ENCODE measurements around the gene NEO1.

NEO1 gene

DNA sequence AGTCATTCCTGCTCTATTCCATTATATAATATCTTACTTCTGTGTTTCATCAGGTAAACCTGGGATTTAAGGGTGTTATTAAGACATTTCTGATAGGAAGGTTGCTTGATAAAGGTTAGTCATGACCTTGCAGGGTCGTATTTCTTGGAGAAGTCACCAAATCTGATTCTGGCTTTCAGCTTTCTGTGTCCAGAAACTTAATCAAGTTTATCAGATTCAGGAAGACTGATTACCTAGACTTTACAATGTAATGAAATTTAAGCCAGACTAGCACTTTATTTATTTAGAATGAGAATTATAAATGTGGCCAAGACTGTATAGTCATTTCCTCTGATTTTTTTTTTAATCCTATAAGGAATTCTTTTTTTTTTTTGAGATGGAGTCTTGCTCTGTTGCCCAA lies 81.9 kb downstream of the NEO1 start:
- no peak overlapping the region for H2AFZ ChIP-seq (ENCODE audit: low read depth, low read length)
- TF ChIP-seq, protein P1, sequence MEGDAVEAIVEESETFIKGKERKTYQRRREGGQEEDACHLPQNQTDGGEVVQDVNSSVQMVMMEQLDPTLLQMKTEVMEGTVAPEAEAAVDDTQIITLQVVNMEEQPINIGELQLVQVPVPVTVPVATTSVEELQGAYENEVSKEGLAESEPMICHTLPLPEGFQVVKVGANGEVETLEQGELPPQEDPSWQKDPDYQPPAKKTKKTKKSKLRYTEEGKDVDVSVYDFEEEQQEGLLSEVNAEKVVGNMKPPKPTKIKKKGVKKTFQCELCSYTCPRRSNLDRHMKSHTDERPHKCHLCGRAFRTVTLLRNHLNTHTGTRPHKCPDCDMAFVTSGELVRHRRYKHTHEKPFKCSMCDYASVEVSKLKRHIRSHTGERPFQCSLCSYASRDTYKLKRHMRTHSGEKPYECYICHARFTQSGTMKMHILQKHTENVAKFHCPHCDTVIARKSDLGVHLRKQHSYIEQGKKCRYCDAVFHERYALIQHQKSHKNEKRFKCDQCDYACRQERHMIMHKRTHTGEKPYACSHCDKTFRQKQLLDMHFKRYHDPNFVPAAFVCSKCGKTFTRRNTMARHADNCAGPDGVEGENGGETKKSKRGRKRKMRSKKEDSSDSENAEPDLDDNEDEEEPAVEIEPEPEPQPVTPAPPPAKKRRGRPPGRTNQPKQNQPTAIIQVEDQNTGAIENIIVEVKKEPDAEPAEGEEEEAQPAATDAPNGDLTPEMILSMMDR (IDR thresholded peaks at IDR 0.05; ENCODE audit: borderline replicate concordance, extremely low read depth, low read length, poor library complexity, severe bottlenecking): no peak
- TF ChIP-seq EZH2 (IDR thresholded peaks at IDR 0.05; ENCODE audit: borderline replicate concordance, low read depth, low read length, severe bottlenecking): no peak
- H3K4me2 ChIP-seq (ENCODE audit: insufficient read depth, low read length): no peak overlapping the region
- no peak overlapping the region for H3K27ac ChIP-seq (ENCODE audit: low read length)
- H3K9me3 ChIP-seq (ENCODE audit: insufficient read depth, low read length, severe bottlenecking): no peaks in the 10 kb centered on the region
- no peak for DNase-seq
- H3K27me3 ChIP-seq (ENCODE audit: insufficient read depth, low read length, poor library complexity): no peaks in the 10 kb centered on the region
- H3K79me2 ChIP-seq (ENCODE audit: insufficient read depth, low read length): no peaks in the 10 kb centered on the region
- no peaks in the 10 kb centered on the region for H4K20me1 ChIP-seq (ENCODE audit: insufficient read depth, low read length)
- no peak overlapping the region for H3K4me3 ChIP-seq (ENCODE audit: low read depth in 1 of 2, low read length in 2 of 2)
- H3K36me3 ChIP-seq (ENCODE audit: insufficient read depth, low read length): no peaks in the 10 kb centered on the region
- H3K4me1 ChIP-seq (ENCODE audit: insufficient read depth, low read length): no peaks in the 10 kb centered on the region
- no peak for ATAC-seq (ENCODE audit: insufficient read depth, low read depth)
- H3K9ac ChIP-seq (ENCODE audit: low read depth, low read length): no peak overlapping the region

DNA sequence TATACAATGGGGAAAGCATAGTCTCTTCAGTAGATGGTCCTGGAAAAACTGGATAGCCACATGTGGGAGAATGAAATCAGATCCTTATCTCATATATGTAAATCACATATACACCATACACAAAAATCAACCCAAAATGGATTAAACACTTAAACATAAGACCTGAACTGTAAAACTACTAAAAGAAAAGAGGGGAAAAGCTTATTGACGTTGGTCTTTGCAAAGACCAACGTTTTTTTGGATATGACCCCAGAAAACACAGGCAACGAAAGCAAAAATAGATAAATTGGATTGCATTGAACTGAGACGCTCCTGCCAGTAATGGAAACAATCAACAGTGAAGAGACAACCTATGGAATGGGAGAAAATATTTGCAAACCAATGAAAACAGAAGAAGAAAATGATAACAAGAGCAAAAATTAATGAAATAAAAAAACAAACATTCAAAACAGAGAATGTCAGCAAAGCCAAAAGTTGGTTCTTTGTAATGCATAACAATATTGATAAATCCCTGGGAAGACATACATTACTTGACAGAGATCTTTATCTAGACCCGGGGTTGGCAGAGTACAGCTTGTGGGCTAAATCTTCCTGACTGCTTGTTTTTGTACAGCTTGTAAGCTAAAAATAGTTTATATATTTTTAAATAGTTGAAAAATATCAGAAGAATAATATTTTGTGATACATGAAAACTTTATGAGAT lies 86.9 kb downstream of the NEO1 start:
- TF ChIP-seq EZH2 (IDR thresholded peaks at IDR 0.05; ENCODE audit: borderline replicate concordance, low read depth, low read length, severe bottlenecking): no peak
- TF ChIP-seq, protein P1 (IDR thresholded peaks at IDR 0.05; ENCODE audit: borderline replicate concordance, extremely low read depth, low read length, poor library complexity, severe bottlenecking): no peak
- ATAC-seq (ENCODE audit: insufficient read depth, low read depth): no peak

DNA sequence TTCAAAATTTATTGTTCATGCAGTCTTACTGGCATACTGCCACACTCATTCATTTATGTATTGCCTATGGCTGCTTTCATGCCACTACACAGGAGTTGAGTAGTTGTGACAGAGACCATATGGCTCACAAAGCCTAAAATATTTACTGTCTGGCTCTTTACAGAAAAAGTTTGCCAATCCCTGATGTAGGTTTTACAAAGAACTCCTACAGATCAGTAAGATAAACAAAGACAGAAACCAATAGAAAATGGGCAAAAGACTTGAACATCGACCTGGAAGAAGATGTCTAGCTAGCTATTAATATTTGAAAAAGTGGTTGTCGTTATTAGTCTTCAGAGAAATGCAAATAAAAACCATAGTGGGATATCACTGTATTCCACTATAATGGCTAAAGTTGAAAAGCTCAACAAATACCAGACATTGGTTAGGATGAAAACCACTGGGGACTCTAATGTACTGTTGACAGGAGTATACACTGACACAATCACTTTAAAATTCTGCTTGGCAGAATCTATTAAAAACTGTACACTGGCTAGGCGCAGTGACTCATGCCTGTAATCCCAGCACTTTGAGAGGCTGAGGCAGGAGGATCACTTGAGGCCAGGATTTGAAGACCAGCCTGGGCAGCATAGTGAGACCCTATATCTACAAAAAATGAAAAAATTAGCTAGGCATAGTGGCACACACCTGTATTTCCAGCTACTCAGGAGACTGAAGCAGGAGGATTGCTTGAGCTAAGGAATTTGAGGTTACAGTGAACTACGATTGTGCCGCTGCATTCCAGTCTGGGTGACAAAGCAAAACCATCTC lies 87.7 kb downstream of the NEO1 start:
- H4K20me1 ChIP-seq (ENCODE audit: insufficient read depth, low read length): no peaks in the 10 kb centered on the region
- H3K9ac ChIP-seq (ENCODE audit: low read depth, low read length): no peak overlapping the region
- no peak overlapping the region for H3K27ac ChIP-seq (ENCODE audit: low read length)
- no peaks in the 10 kb centered on the region for H3K27me3 ChIP-seq (ENCODE audit: insufficient read depth, low read length, poor library complexity)
- no peaks in the 10 kb centered on the region for H3K4me1 ChIP-seq (ENCODE audit: insufficient read depth, low read length)
- H3K79me2 ChIP-seq (ENCODE audit: insufficient read depth, low read length): no peaks in the 10 kb centered on the region
- no peak overlapping the region for H3K4me2 ChIP-seq (ENCODE audit: insufficient read depth, low read length)
- TF ChIP-seq, protein P1 (IDR thresholded peaks at IDR 0.05; ENCODE audit: borderline replicate concordance, extremely low read depth, low read length, poor library complexity, severe bottlenecking): no peak
- TF ChIP-seq EZH2 (IDR thresholded peaks at IDR 0.05; ENCODE audit: borderline replicate concordance, low read depth, low read length, severe bottlenecking): no peak
- no peak for DNase-seq
- H3K4me3 ChIP-seq (ENCODE audit: low read depth in 1 of 2, low read length in 2 of 2): no peak overlapping the region
- H3K36me3 ChIP-seq (ENCODE audit: insufficient read depth, low read length): no peaks in the 10 kb centered on the region
- H3K9me3 ChIP-seq (ENCODE audit: insufficient read depth, low read length, severe bottlenecking): no peaks in the 10 kb centered on the region
- H2AFZ ChIP-seq (ENCODE audit: low read depth, low read length): no peak overlapping the region
- ATAC-seq (ENCODE audit: insufficient read depth, low read depth): no peak

More for the DNA sequence above, 86.9 kb downstream of the NEO1 start:
- Histone ChIP-seq H3K79me2 (ENCODE audit: insufficient read depth, low read length) (no peaks in the 10 kb centered on the region), H3K4me3 (ENCODE audit: low read depth in 1 of 2, low read length in 2 of 2) (no peak overlapping the region), H3K4me1 (ENCODE audit: insufficient read depth, low read length) (no peaks in the 10 kb centered on the region), H3K36me3 (ENCODE audit: insufficient read depth, low read length) (no peaks in the 10 kb centered on the region), H3K27ac (ENCODE audit: low read length) (no peak overlapping the region), H2AFZ (ENCODE audit: low read depth, low read length) (no peak overlapping the region), H3K9ac (ENCODE audit: low read depth, low read length) (no peak overlapping the region), H3K27me3 (ENCODE audit: insufficient read depth, low read length, poor library complexity) (no peaks in the 10 kb centered on the region), H4K20me1 (ENCODE audit: insufficient read depth, low read length) (no peaks in the 10 kb centered on the region), H3K9me3 (ENCODE audit: insufficient read depth, low read length, severe bottlenecking) (no peaks in the 10 kb centered on the region), H3K4me2 (ENCODE audit: insufficient read depth, low read length) (no peak overlapping the region)
- no peak for DNase-seq
